ENCODE measurements around the gene TMEM37.

The TMEM37 gene

DNA sequence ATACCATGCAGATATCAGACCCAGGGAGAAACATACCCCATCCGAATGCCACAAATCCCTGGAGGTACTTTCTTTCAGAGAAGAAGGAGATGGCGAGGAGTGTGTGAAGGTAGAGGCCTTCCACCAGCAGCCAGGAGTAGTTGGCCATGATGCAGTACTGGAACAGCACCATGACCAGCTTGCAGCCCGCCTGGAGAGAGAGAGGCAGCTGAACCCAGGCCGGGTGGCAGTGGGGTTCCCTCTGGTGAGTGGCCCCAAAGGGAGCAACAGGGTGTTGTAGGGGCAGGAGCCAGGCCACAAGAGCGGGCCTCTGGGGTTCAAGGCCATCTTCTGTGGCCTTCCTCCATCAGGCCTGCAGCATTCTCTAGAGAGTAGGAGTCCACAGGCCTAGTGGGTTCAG lies 30.2 kb downstream of the TMEM37 start:
- no peak for DNase-seq

DNA sequence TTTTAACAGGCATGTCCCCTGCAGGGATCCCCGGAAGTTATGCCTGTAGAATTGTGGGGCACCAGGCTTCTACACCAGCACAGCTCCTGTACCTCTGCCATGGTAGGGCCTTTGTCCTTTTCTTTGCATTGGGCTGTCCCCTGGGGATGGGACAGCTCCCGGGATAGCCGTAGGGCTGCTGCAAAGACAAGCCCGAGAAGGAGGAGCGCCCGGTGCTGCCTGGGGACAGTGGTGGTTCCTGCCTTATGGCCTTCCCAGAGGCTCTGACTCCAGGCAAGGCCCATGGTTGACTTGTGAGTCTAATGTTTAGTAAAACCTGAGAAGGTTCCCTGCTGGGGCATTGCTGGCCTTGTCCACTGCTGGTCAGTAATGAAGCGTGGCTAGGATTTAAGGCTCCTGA lies 30.9 kb downstream of the TMEM37 start:
- DNase-seq = no peak

DNA sequence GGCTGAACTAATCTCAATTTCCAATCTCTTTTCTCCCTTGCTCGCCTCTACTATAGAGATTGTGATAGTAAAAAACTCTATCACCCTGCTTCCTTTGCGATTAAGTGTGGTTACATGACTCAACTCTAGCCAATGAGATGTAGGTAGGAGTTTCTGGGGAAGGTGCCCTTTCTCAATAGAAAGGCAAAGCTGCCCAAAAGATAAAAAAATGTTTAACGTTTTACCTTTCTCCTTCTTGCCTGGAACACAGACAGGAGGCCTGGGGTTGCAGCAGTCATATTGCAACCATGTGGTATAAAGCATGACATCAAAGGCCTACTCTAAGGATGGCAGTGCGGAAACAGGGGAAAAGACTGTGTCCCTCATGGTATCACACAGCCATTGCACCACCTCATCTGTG lies 31.5 kb downstream of the TMEM37 start:
- DNase-seq = no peak

DNA sequence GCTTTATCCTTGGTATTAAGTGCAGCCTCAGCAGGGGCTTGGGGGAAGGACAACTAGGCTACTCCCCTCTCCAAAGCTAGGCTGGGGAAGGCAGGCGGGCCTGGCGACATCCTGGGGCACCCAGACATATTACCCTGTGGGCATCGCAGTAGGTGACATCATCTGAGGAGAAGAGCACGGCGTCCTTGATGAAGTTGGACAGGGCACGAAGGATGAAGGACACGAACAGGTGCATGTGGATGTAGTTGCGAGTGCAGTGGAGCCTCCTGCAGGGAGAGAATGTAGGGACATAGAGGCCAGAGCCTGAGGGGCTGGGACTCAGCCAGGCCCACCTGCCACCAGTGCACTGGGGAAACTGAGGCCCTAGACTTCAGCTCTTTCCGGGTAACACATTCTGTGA lies 32.3 kb downstream of the TMEM37 start:
- DNase-seq = no peak

DNA sequence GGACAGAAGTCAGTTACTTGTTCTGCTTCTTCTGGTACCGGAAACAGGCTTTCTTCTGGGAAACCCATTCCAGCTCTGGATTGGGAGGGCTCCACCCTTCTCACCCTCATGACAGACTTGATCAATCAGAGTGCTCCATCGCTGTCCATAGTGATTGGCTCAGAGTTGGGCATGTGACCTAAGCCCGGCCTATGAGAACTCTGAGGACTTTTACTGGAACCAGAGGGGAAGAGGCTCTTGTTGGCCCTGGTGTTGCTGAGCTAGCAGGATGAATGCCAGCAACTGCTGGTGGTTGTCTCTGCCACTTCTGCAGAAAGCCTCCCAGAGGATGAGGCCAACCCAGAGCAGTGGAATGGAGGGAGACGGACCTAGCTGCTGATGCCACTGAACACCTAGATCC lies 33.3 kb downstream of the TMEM37 start:
- no peak for DNase-seq

DNA sequence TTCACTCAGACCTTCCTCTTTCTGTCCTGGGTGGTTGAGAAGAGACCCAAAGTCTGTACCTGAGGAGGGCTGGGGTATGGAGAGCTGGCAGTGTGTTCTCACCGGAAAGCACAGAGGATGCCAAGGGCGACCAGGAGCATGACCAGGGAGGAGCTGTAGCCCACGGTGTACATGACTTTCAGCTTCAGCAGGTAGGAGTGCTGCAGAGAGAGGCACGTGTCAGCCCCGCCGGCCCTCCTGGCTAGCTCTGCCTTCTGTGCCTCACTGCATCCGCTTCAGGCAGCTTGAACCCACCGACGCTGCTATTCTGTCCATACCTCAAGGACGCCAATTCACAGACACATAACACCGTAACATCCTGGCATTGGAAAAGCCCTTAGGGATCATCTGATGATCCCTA lies 34.0 kb downstream of the TMEM37 start:
- no peak for DNase-seq

DNA sequence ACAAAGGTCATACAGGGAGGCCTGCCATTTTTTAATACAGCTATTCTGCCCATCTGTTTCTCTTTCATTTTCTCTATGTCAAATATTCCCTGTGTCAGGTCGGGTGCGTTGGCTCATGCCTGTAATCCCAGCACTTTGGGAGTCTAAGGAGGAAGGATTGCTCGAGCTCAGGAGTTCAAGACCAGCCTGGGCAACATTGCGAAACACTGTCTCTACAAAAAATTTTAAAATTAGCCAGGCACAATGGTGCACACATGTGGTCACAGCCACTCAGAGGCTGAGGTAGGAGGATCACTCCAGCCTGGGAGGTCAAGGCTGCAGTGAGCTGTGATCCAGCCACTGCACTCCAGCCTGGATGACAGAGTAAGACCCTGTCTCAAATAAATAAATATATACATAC lies 34.7 kb downstream of the TMEM37 start:
- no peak for DNase-seq

DNA sequence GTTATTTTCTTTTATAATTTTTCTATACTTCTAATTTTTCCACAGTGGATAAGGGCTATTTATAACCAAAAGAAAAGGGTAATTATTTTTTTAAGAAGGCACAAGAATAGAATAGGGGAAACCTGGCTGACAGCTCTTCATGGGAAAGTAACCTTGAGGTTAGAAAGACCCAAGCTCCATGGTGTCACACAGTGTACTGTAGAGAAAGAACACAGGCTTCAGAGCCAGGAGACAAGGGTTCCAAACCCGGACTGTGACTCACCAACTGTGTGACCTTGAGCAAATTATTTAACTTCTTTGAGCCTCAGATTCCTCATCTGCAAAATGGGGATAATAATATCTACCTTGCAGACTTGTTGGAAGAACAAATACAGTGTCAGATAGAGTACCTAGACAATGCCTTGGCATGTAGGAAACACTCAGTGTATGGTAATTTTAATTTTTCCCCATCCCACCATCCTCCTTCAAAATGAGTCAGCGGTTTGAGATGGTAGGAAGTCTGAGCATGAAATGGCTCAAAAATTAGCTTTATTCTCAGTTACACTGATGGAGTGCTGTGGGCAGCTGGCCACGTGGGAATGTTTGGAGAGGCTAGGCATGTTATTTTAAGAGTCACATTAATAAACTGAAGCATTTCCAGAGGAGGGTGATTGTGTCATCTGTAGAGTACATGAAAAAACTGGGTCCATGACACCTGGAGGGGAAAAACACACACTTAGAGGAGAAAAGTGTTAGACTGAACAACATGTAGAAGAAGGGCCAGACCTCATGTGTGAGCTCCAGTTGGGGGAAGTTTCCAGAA lies 36.7 kb downstream of the TMEM37 start:
- peak; percentile 15 for DNase-seq

DNA sequence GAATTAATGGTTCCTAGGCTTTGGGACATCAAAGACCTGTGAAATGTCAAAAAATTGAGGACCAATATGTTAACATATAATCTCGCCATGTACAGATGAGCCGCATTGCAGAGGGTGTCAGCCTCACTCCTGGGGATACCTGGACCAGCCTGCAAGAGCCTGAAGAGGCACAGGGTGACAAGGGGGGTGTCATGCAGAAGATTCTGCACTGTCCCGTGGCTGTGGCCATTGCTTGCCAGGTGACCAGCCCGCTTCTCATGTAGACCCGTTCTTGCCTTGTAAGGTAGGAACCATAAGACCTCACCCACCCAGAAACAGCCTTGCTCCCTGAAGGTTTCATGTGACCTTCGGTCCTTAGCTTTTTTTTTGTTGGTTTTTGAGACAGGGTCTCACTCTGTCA lies 37.5 kb downstream of the TMEM37 start:
- DNase-seq = no peak

DNA sequence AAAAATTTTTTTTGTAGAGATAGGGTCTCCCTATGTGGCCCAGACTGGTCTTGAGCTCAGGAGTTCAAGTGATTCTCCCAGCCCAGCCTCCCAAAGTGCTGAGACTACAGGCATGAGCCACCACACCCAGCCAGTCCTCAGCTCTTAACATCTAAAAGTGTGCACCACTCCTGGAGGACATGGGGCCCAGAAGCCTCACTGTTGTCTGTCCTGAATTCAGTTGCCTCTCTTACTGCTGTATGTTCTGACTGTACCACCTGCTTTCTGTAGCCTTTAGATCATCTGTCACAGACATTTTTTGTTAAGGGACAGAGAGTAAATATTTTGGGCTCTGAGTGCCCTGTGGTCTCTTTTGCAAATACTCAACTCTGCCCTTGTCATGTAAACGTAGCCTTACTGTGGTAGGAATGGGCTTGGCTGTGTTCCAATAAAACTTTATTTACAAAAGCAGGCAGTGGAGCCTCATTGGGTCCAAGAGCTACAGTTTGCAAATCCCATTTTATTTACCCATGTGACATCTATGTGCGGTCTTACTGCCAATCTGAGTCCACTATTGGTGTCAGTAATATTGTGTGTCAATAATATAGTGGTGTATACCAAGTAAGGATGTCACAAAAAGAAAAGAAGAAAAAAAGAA lies 38.1 kb downstream of the TMEM37 start:
- peak; percentile 90 for DNase-seq

DNA sequence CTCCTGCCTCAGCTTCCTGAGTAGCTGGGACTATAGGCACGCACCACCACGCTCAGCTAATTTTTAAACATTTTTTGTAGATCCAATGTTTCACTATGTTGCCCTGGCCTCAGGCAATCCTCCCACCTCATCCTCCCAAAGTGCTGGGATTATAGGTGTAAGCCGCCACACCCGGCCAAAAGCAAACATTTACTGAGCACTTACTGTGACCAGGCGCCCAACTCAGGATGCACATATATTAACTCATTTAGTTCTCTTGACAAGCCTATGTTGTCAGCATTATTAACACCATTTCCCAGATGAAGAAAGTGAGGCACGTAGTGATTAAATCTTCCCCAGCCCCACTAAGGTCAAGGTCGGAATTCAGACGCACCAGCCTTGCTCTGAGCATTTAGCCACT lies 41.1 kb downstream of the TMEM37 start:
- no peak for DNase-seq

DNA sequence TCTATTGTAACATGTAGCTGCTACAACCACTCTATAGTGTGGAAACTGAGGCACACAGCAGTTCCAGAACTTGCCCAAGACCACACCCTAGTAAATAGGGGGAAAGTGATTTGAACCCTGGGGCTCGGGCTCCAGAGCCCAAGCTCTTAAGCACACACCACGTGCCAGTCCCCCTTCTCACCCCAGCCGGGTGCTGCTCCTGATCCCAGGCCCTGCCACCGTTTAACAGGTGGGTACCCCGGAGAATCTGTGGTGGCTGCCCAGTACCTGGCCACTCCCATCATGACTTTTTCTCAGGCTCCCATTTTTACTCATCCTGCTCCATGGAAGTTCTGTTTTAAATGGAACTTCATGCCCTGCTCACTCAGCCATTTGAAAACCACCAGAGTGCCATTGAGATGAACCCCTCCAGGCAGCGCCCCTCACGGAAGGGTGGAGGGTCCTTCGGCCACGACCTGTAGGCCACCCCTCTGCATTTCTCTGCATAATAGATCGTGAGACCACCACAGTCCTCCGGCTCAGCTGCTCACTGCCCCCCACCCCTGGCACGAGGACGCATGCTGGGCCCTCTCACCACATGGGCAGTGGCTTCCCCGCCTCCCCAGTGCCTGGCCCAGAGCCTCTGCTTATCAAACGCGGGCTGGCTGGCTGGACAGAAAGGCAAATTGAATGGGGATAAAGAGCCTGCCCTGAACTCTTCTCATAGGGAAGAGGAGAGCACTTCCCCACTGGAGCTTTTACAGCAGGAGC lies 42.1 kb downstream of the TMEM37 start:
- DNase-seq = no peak

DNA sequence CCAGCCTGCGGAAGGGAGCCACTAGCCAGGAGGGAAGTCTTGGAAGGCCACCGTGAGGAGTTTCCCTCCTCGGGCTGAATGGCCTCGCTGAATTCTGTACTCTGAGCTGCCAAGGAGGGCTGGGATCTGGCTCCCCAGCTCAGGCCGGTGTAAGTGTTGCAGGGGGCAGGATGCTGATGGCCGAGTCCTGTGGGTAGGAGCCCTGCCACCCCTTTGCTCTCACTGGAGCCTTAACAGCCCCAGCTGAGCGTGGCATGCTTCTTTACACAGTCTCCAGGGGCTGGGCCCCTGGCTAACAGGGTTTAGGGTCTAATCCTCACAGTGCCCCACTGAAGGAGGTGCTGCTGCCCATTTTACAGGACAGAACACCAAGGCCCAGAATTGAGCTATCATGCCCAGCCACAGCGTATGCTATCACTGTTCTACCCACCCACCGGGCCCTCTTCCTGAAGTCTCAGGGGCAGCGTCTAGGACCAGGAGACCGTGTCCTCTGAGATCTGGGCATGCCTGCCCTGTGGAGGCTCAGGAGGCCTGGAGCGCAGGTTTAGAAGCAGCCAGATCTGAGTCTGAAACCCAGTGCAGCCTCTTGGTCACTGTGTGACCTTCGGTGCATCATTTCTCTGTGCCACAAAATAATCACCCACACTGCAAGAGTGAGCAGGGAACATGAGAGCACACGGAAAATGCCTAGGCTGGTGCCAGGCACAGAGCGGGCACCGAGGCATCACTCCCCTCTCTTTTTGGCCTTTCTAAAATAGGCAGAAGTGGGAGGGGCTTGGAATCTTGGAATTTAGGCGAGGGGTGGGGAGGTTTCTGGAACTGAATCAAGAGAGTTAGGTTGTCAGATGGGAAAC lies 42.9 kb downstream of the TMEM37 start:
- DNase-seq = no peak

DNA sequence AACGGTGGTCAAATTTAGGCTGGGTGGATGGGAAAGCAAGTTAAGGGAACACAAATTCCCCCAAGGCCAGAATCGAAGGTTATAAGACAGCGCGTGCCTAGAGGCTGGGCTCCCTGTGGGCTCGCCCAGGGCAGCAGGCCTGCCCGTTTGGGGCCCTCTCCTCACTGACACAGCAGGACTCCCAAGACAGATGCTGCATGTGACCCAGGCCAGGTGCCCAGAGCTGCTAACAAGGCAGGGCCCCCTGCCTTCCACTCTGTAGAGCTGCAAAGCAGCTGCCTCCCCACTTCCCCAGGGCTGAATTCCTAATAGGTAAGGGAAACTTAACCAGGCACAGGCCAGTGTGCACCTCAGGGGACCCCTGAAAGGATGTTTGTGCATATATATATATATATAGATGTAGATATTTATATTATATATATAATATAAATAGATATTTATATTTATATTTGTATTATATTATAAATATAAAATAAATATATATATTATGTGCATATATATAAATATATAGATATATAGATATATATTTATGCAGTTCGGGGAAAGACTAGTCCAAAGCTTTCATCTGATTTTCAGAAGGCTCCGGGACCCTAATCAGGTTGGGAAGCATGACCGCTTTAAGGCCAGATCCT lies 43.7 kb downstream of the TMEM37 start:
- no peak for DNase-seq

DNA sequence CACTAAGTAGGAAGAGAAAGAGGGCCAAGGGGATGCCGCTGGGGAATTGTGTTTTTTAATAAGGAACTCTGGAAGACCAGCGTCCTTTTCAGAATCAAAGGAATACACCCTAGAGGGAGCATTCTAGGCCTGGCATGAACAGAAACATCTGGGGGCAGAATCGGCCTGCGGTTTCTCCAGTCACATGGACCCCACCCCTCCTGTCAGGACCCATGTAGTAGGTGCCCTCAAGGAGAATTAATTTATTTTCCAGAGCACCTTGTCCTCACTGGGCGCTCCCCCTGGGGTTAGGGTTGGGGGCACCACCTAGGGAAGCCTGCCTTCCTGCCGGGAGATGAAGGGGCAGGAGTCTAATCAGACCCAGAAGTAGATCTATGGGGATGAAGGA lies 44.2 kb downstream of the TMEM37 start:
- no peak for DNase-seq

DNA sequence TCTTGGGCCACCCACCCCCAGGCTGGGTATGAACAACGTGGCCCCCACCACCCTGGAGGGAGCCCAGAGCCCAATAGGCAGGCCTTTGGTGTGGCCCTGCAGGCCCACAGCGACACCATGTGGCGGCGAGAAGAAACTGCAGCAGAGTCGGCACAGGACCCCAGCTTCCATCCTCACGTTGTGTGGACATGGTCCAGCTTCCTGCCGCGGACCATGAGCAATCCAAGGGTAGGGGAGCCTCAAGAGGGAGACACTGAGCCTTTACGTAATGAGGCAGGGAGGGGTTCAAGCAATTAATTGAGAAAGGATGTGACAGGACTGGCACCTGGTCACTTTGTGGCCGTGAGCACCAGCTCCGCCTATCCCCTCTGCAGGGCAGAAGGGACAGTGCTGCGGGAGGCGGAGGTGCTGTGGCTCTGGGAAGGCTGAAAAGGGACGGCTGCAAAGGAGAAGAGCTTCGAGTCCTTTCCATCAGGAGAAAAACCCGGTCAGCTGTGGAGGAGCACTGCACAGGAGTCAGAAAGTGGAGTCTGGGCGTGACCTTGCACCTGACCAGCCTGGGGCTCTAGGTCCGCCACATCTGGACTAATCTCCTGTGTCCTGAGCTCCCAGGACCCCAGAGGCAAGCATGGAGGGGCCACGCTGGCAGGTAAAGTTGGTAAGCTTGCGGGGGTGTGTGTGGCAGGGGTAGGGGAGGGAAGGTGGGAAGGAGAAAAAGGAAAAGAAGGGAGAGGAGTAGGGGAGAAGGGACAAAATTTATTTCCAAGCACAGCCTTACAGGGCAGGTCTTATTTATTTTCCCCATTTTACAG lies 44.9 kb downstream of the TMEM37 start:
- DNase-seq = peak; percentile 47

DNA sequence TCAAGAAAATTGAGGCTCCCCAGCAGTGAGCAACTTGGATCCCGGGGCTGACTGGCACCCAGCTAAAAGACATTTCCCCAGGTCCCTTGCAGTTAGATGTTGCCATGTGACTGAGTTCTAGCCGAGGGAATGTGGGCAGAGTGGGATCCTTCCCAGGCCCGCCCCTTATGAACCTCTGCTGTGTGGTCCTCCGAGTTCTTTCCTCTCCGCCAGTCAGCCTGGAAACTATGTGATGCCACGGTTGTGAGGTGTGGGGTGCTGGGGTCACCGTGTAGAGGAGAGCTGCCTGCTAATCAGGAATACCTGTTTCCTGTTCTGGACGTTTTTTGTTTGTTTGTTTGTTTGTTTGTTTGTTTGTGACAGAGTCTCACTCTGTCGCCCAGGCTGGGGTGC lies 45.5 kb downstream of the TMEM37 start:
- DNase-seq = no peak

DNA sequence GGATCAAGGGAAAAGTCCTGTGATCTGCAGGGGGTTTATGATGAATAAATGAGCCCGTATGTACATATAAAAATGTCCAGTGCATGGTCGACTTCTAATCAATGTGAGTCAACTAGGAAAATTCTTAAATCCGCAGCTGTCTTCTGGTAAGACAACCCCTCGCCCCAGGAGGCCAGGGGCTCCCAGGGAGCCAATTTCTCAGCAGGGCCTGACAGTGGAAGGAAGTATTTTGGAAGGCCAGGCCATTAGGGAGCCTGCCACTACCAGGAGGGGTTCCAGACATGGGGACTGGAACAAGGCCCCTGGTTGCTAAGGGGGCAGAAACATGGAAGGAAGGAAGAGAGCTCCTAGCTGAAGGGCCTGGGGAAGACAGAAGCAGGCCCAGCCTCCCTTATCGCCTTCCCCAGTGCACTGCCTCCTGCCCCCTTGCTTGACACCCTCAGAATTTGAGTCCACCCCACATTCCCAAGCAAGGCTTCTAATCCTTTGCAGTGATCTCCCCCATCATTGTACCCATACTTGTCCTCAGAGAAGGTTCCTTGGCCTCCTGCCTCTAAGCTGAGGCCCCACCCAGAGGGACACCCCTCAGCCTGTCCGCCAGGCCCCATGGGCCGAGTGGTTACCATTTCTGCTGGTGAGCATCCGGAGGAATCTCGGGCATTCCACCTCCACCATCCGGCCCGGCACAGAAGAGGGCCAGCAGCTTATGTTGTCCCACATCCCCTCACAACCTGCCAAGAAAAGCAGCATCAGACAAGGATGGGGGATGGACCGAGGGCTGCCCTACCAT lies 46.7 kb downstream of the TMEM37 start:
- DNase-seq = no peak

DNA sequence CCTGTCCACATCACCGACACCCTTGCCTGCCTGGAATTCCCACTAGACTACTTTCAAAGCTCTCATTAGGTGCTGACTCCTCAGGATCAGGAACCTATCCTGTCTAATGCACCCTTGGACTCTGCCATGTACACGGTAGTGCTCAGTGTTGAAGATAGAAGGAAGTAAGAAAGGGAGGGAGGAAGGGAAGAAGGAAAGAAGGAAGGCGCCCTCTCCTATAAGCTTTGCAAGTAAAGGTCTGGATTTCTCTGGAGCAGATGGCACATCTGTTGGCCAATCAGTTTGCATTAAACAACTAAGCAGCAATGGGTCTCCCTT lies 47.3 kb downstream of the TMEM37 start:
- DNase-seq = no peak

DNA sequence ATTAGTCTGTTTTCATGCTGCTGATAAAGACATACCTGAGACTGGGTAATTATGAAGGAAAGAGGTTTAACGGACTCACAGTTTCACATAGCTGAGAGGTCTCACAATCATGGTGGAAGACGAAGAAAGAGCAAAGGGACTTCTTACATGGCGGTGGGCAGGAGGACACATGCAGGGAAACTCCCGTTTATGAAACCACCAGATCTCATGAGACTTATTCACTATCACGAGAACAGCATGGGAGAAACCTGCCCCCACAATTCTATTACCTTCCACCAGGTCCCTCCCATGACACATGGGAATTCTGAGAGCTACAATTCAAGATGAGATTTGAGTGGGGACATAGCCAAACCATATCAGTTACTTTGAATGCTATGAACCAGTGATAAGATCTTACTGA lies 48.5 kb downstream of the TMEM37 start:
- no peak for DNase-seq

DNA sequence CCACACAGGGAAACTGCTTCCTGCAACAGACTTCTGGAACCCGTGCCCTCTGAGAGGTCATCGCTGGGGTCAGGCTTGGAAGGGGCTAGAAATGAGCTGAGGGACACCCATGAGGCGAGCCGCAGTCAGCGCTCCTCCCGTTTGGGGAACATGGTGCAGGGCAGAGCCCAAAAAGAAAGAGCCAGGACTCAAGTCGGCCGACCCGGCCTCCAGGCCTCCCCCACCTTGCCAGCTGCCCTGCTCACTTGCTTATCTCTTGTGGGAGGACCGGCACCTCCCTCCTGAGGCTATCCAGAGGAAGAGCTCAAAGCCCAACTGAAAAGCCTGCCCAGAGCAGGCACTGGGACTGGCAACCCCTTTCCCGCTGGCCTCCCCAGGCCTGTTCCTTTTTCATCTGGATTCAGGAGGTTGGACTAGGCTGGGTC lies 49.1 kb downstream of the TMEM37 start:
- no peak for DNase-seq
